ENCODE results near the gene SYT12. TPM values are rescaled to one million over a fixed set of nuclear protein-coding genes. Genes with fewer than 3 reads are reported as not detected.

Gene SYT12
- total and polyA plus RNA-seq, 7 experiments from 2014 or later = not detected

- H3K9me3 ChIP-seq (ENCODE audit: control insufficient read depth in 2 of 3, low read length in 3 of 3) = no peaks in the 10 kb centered on the region
- H3K27me3 ChIP-seq (ENCODE audit: control insufficient read depth in 2 of 2, insufficient read depth in 2 of 2, low read length in 2 of 2) = peaks cover 0 to 2% of the 10 kb centered on the region in 2 donors
- CTCF ChIA-PET = no interaction called here
- DNase-seq (no peak), ATAC-seq (no peak)
- no peaks in the 10 kb centered on the region for H3K36me3 Mint-ChIP-seq
- H3K4me1 Mint-ChIP-seq = peaks cover 0 to 5% (median 0%) of the 10 kb centered on the region in 7 donors
- no peaks in the 10 kb centered on the region for H3K36me3 ChIP-seq (ENCODE audit: control insufficient read depth in 2 of 3, insufficient read depth in 3 of 3, low read length in 3 of 3)
- no peak overlapping the region for H3K4me3 ChIP-seq (ENCODE audit: low read length)
- H3K27me3 Mint-ChIP-seq = peaks cover 17 to 51% (median 24%) of the 10 kb centered on the region in 5 donors
- POLR2A ChIA-PET = no interaction called here
- no peak overlapping the region for H3K4me3 Mint-ChIP-seq
- no peak overlapping the region for H3K27ac ChIP-seq (ENCODE audit: low read depth, low read length)
- peaks cover 0 to 2% (median 0%) of the 10 kb centered on the region in 11 donors for H3K9me3 Mint-ChIP-seq
- no peaks in the 10 kb centered on the region for H3K4me1 ChIP-seq (ENCODE audit: control insufficient read depth in 2 of 2, insufficient read depth in 2 of 2, low read length in 2 of 2)
- no peak overlapping the region for H3K27ac Mint-ChIP-seq
- intact Hi-C loops (cut with micrococcal nuclease) = no loop called here
Observed at GRCh38 chr11:67030976-67031375, 8.0 kb downstream of the SYT12 start.

DNA sequence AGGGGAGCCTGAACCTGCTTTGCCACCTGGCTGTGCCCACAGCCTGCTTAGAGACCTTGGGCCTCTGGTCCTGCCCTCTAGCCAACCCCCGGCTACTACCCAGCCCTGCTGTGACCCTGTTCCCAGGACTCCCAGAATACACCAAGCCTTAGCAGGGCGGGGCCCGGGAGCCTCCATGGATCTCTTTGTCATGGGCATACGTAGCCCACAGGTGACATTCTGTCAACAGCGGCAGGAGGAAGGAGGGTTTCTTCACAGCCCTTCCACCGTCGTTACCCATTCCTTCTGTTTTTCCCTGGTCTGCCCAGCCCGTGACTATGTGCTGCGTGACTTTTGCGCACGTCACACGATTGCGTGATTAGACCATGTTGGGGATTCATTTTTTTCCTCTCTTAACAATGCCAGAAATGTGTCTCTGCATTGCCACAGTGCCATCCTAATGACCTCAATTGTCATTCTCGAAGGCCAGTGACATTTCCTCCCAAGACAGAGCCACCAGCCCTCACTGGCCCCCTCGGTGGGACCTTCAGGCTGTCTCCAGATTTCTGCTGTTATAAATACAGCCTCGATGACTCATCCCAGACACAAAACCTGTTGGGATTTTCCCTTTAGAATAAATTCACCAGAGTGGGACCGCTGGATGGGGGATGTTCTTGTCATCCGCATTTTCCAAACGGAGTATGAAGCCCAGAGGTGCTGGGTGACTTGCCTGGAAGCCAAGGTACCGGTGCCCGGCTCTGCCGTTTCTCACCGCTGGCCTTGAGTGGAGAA lies 9.0 kb downstream of the SYT12 start:
- ATAC-seq (no peak), DNase-seq (no peak)
- intact Hi-C loops (cut with micrococcal nuclease) = no loop called here
- H3K36me3 ChIP-seq (ENCODE audit: control insufficient read depth in 2 of 3, insufficient read depth in 3 of 3, low read length in 3 of 3) = no peaks in the 10 kb centered on the region
- Mint-ChIP-seq H3K9me3 (peaks cover 0 to 2% (median 0%) of the 10 kb centered on the region in 11 donors), H3K27ac (no peak overlapping the region), H3K27me3 (peaks cover 17 to 41% (median 19%) of the 10 kb centered on the region in 5 donors), H3K4me3 (no peak overlapping the region), H3K36me3 (no peaks in the 10 kb centered on the region), H3K4me1 (peaks cover 0 to 5% (median 0%) of the 10 kb centered on the region in 7 donors)
- no peak overlapping the region for H3K27ac ChIP-seq (ENCODE audit: low read depth, low read length)
- CTCF ChIA-PET = no interaction called here
- H3K9me3 ChIP-seq (ENCODE audit: control insufficient read depth in 2 of 3, low read length in 3 of 3) = no peaks in the 10 kb centered on the region
- H3K4me3 ChIP-seq (ENCODE audit: low read length) = no peak overlapping the region
- POLR2A ChIA-PET = interaction anchor here (0.7 kb wide), 1 partner anchor 101 kb away, joined by 3 read pairs; no protein-coding TSS in a partner anchor
- H3K27me3 ChIP-seq (ENCODE audit: control insufficient read depth in 2 of 2, insufficient read depth in 2 of 2, low read length in 2 of 2) = peaks cover 0 to 2% of the 10 kb centered on the region in 2 donors
- H3K4me1 ChIP-seq (ENCODE audit: control insufficient read depth in 2 of 2, insufficient read depth in 2 of 2, low read length in 2 of 2) = no peaks in the 10 kb centered on the region

GRCh38 chr11:67032830-67033551 lies 10.1 kb downstream of the SYT12 start:
- H3K27me3 Mint-ChIP-seq = peaks cover 17 to 36% (median 22%) of the 10 kb centered on the region in 5 donors
- H3K4me1 Mint-ChIP-seq = peaks cover 0 to 3% (median 0%) of the 10 kb centered on the region in 7 donors
- peaks cover 0 to 2% (median 0%) of the 10 kb centered on the region in 11 donors for H3K9me3 Mint-ChIP-seq
- ATAC-seq (no peak), DNase-seq (no peak)
- no peak overlapping the region for H3K27ac Mint-ChIP-seq
- ChIA-PET CTCF (no interaction called here), POLR2A (interaction anchor here (0.7 kb wide), 1 partner anchor 100 kb away, joined by 3 read pairs; no protein-coding TSS in a partner anchor)
- Histone ChIP-seq H3K27ac (ENCODE audit: low read depth, low read length) (no peak overlapping the region), H3K4me3 (ENCODE audit: low read length) (no peak overlapping the region), H3K4me1 (ENCODE audit: control insufficient read depth in 2 of 2, insufficient read depth in 2 of 2, low read length in 2 of 2) (no peaks in the 10 kb centered on the region), H3K9me3 (ENCODE audit: control insufficient read depth in 2 of 3, low read length in 3 of 3) (no peaks in the 10 kb centered on the region), H3K36me3 (ENCODE audit: control insufficient read depth in 2 of 3, insufficient read depth in 3 of 3, low read length in 3 of 3) (no peaks in the 10 kb centered on the region), H3K27me3 (ENCODE audit: control insufficient read depth in 2 of 2, insufficient read depth in 2 of 2, low read length in 2 of 2) (peaks cover 0 to 2% of the 10 kb centered on the region in 2 donors)
- intact Hi-C loops (cut with micrococcal nuclease) = no loop called here
- H3K4me3 Mint-ChIP-seq = no peak overlapping the region
- H3K36me3 Mint-ChIP-seq = no peaks in the 10 kb centered on the region

GRCh38 chr11:67033661-67034166 lies 10.8 kb downstream of the SYT12 start:
- CTCF ChIA-PET = no interaction called here
- Histone ChIP-seq H3K36me3 (ENCODE audit: control insufficient read depth in 2 of 3, insufficient read depth in 3 of 3, low read length in 3 of 3) (no peaks in the 10 kb centered on the region), H3K4me3 (ENCODE audit: low read length) (no peak overlapping the region), H3K4me1 (ENCODE audit: control insufficient read depth in 2 of 2, insufficient read depth in 2 of 2, low read length in 2 of 2) (no peaks in the 10 kb centered on the region), H3K27ac (ENCODE audit: low read depth, low read length) (no peak overlapping the region), H3K27me3 (ENCODE audit: control insufficient read depth in 2 of 2, insufficient read depth in 2 of 2, low read length in 2 of 2) (peaks cover 0 to 2% of the 10 kb centered on the region in 2 donors), H3K9me3 (ENCODE audit: control insufficient read depth in 2 of 3, low read length in 3 of 3) (no peaks in the 10 kb centered on the region)
- peaks cover 0 to 2% (median 0%) of the 10 kb centered on the region in 11 donors for H3K9me3 Mint-ChIP-seq
- peaks cover 17 to 35% (median 22%) of the 10 kb centered on the region in 5 donors for H3K27me3 Mint-ChIP-seq
- no peaks in the 10 kb centered on the region for H3K36me3 Mint-ChIP-seq
- ATAC-seq = no peak
- peaks cover 0 to 3% (median 0%) of the 10 kb centered on the region in 7 donors for H3K4me1 Mint-ChIP-seq
- POLR2A ChIA-PET = no interaction called here
- intact Hi-C loops (cut with micrococcal nuclease) = no loop called here
- no peak overlapping the region for H3K27ac Mint-ChIP-seq
- H3K4me3 Mint-ChIP-seq = no peak overlapping the region
- DNase-seq = no peak

DNA sequence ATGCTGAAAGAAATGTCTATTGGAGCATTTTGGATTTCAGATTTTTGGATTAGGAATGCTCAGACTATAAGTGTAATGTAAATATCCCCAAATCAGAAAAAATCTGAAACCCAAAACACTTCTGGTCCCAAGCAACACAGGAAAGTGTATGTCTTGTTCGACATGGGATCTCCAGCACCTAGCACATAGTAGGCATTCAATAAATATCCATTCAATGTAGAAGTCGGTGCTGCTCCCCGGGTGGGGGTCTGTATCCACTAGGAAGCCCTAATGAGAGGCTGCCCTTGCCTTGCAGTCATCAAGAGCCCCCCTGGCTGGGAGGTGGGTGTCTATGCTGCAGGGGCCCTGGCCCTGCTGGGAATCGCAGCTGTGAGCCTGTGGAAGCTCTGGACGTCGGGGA lies 11.4 kb downstream of the SYT12 start:
- CTCF ChIA-PET = no interaction called here

DNA sequence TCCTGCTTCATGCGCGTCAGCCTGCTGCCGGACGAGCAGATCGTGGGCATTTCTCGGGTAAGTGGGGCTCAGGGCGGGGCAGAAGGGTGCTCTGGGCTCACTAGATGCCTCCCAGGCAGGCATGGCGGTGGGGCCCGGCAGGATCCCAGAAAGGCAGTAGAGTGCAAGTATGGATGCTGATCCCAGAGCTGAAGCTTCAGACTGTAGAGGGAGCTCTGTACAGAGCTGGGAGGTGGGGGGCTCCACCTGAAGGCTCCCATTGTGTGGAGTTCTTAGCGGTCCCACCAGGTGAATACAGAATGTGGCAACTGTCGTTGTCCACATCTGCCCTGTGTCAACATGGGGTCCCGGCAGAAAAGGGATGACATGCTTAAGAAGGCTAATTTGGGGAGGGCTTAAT lies 17.2 kb downstream of the SYT12 start:
- ChIA-PET CTCF (no interaction called here), POLR2A (no interaction called here)
- intact Hi-C loops (cut with micrococcal nuclease) = no loop called here
- Histone ChIP-seq H3K4me1 (ENCODE audit: control insufficient read depth in 2 of 2, insufficient read depth in 2 of 2, low read length in 2 of 2) (no peaks in the 10 kb centered on the region), H3K27ac (ENCODE audit: low read depth, low read length) (no peak overlapping the region), H3K27me3 (ENCODE audit: control insufficient read depth in 2 of 2, insufficient read depth in 2 of 2, low read length in 2 of 2) (no peaks in the 10 kb centered on the region), H3K36me3 (ENCODE audit: control insufficient read depth in 2 of 3, insufficient read depth in 3 of 3, low read length in 3 of 3) (no peaks in the 10 kb centered on the region), H3K9me3 (ENCODE audit: control insufficient read depth in 2 of 3, low read length in 3 of 3) (no peaks in the 10 kb centered on the region), H3K4me3 (ENCODE audit: low read length) (no peak overlapping the region)
- Mint-ChIP-seq H3K36me3 (no peaks in the 10 kb centered on the region), H3K27ac (no peak overlapping the region), H3K4me1 (peaks cover 0 to 3% (median 0%) of the 10 kb centered on the region in 7 donors), H3K4me3 (no peak overlapping the region), H3K27me3 (peaks cover 0 to 19% (median 6%) of the 10 kb centered on the region in 5 donors), H3K9me3 (no peaks in the 10 kb centered on the region)
- ATAC-seq = no peak
- DNase-seq = no peak

More for the DNA sequence above, 11.4 kb downstream of the SYT12 start:
- H3K36me3 Mint-ChIP-seq = no peaks in the 10 kb centered on the region
- H3K36me3 ChIP-seq (ENCODE audit: control insufficient read depth in 2 of 3, insufficient read depth in 3 of 3, low read length in 3 of 3) = no peaks in the 10 kb centered on the region
- H3K4me1 ChIP-seq (ENCODE audit: control insufficient read depth in 2 of 2, insufficient read depth in 2 of 2, low read length in 2 of 2) = no peaks in the 10 kb centered on the region
- intact Hi-C loops (cut with micrococcal nuclease) = no loop called here
- no peak overlapping the region for H3K27ac Mint-ChIP-seq
- H3K27me3 ChIP-seq (ENCODE audit: control insufficient read depth in 2 of 2, insufficient read depth in 2 of 2, low read length in 2 of 2) = peaks cover 0 to 2% of the 10 kb centered on the region in 2 donors
- H3K4me1 Mint-ChIP-seq = peaks cover 0 to 3% (median 0%) of the 10 kb centered on the region in 7 donors
- H3K4me3 ChIP-seq (ENCODE audit: low read length) = no peak overlapping the region
- POLR2A ChIA-PET = no interaction called here
- no peak overlapping the region for H3K4me3 Mint-ChIP-seq
- DNase-seq = no peak
- H3K9me3 Mint-ChIP-seq = peaks cover 0 to 2% (median 0%) of the 10 kb centered on the region in 11 donors
- H3K27me3 Mint-ChIP-seq = peaks cover 11 to 30% (median 22%) of the 10 kb centered on the region in 5 donors
- ATAC-seq = no peak
- H3K27ac ChIP-seq (ENCODE audit: low read depth, low read length) = no peak overlapping the region
- no peaks in the 10 kb centered on the region for H3K9me3 ChIP-seq (ENCODE audit: control insufficient read depth in 2 of 3, low read length in 3 of 3)

Data from naive thymus-derived CD4-positive, alpha-beta T cell (primary cell).